Right ventricle myocardium inferior (tissue), 1 donor: ENCODE measurements around the gene CPSF4L. TPM values are rescaled to one million over a fixed set of nuclear protein-coding genes. Genes with fewer than 3 reads are reported as not detected.

Experiments used
- ATAC-seq: fragments of 200-7000 bp; cut with Tn5 transposase; one replicate; pipeline ENCODE4 v1.9.1; 2020; ENCODE audit warnings: mild to moderate bottlenecking, moderate library complexity
- DNase-seq: peaks from one replicate; pipeline ENCODE4 v3.0.0; 2021; ENCODE audit errors: missing footprints
- intact Hi-C: fragments of 100-400 bp; cut with DNase I; formaldehyde crosslinking; loops from one replicate; pipeline ENCODE4 v1.11.0; 2022
- total RNA-seq: library from RNA; stranded (reverse); fragmentation: NEBNext Ultra II Directional; extraction: Animal tissue kit (Norgen Biotek cat#: 25700); gene quantifications from one replicate; pipeline ENCODE4 v1.2.1, GENCODE V29; 2021
- donor health status: DM: no; HTN: yes; CAD: no; lungs with severe emphysema.

The CPSF4L gene
- total RNA-seq, 1 donor from 2014 or later, result not detected

DNA sequence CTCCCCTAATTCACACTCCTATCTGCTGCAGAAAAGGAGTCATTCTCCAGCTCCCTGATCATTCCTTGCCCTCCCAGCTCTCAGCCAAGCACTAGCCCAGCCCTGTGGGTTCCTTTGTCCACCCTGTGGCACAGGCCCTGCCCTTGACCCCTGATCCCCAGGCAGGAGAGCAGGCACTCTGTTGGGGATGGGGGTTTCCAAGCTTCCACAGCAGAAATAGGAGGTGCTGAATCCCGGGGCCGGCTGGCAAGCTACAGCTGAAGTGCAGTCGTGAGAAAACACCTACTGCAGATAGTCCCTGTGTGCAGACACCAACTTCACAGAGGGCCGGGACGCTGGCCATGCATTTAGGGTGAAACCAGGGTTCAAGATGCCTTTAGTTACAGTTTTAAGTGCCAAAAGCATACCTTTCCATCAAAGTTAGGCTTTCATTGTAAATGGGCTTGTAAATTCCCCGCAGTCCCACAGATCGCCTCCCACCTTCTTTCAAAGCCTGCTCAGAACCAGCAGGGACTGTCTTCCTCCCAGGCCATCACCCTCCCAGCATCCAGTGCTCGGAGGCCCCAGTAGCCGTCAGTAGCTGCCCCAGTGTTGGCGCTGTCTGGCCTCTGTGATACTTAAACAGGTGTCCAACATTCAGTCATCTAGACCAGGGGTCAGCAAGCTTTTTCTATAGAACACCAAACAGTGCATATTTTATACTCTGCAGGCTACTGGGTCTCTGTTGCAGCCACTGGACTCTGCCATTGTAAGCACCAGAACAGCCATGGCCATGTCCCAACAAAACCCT lies 10.6 kb downstream of the CPSF4L start:
- intact Hi-C loops, result no loop called here
- DNase-seq (no peak), ATAC-seq (no peak)

DNA sequence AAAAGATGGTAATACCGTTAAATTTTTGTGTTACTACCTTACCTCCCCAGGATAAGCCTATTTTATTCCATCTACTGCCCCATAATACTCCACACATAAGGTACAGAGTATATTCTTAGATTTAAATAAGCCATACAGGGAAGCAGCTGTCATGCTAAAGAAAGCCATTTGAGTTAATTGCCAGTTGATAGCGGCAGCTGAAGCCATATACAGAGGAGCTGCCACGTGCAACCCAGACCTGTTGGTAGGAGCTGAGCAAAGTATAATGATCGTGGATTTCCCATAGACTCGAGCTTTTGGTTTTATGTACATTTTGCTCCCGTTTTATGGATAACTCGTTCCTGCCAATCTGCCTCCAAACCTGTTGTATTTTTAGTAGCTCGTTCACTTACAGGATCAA lies 12.0 kb downstream of the CPSF4L start:
- intact Hi-C loops, result loop anchor here (5.0 kb wide), 1 partner anchor 522 kb away; no protein-coding TSS in a partner anchor
- ATAC-seq (no peak), DNase-seq (no peak)

DNA sequence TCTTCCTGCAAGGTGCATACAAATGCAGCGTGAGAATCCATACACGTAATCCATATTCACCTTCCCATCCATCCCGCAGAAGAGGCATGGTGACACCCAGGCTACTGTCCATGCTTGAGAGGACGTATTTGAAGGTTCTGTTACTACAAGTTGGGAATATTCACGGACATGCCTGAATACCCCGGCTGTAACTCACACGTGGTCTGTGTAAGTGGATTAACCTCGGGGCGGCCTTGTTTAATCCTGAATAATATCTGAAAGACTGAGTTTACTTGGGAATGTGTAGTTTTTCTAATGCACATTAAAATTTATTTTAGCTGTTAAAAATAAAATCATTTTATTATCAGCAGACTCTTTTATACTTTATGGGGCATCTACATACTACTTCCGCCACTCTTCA lies 13.1 kb downstream of the CPSF4L start:
- intact Hi-C loops, result loop anchor here (5.0 kb wide), 1 partner anchor 521 kb away; no protein-coding TSS in a partner anchor
- ATAC-seq, result no peak
- no peak for DNase-seq

- DNase-seq, result no peak
- intact Hi-C loops, result loop anchor here (5.0 kb wide), 1 partner anchor 520 kb away; no protein-coding TSS in a partner anchor
- no peak for ATAC-seq
Observed at GRCh38 chr17:73247726-73248125, 14.0 kb downstream of the CPSF4L start.

GRCh38 chr17:73240561-73240960 lies 21.1 kb downstream of the CPSF4L start:
- intact Hi-C loops, result no loop called here
- DNase-seq (no peak), ATAC-seq (no peak)

DNA sequence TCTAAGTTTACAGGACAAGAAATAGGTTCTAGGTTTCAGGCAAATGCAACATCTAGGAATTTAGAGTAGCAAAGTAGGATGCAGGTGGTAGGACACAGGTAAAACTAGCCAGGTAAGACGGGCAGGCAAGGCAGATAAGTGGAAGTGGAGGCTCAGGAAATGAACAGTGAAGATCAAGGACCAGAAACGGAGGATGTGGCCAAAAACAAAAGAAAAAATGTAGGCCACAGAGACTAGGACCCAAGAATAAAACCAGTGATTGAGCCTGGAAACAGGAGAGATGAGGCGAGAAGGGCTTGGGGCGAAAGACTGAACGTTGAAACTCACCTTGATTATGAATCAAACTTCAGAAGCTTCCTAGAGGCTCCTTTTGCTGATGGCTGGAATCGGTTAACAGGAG lies 24.0 kb downstream of the CPSF4L start:
- ATAC-seq, result no peak
- intact Hi-C loops, result no loop called here
- DNase-seq, result no peak

- ATAC-seq (no peak), DNase-seq (no peak)
- intact Hi-C loops, result no loop called here
Observed at GRCh38 chr17:73234736-73235135, 26.9 kb downstream of the CPSF4L start.

DNA sequence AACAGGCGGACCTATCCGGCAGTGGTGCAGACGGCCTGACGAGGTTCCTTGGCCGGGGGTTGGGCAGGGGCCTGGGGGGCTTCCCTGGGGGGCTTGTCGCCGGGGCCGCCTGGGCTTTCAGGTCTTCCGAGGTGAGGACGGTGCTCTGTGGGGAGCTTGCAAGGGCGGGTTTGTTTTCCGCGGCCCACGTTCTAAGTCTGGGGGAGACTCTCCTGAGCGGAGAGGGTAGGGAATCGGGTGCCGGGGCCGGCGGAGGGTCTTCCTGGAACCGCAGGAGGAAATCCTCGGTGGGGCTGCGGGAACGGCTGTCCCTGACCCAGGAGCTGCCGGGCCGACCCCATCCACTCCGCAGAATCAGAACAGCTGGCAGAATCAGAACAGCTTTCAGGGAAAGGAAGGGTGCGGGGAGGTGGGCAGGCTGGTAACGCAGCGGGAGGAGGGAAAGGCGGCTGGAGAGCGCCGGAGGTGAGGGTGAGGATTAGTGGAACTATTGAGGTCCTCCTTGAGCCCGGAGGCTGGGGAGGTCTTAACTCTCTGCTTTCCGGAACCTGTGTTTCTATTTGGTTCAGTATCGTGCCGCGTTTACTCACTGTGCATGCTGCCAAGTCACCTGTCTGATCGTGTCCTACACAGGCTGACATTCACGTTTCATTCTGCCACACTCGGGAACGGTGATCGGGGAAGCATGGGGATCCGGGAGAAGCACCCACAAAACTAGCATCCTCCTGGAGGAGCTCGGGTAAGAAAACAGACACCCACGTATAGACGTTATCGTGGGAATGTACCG lies 28.9 kb downstream of the CPSF4L start:
- DNase-seq (peak; percentile 82), ATAC-seq (peak; percentile 49)
- intact Hi-C loops, result loop anchor here (2.0 kb wide), 1 partner anchor 40 kb away; the partner anchor contains the start of gene COG1

DNA sequence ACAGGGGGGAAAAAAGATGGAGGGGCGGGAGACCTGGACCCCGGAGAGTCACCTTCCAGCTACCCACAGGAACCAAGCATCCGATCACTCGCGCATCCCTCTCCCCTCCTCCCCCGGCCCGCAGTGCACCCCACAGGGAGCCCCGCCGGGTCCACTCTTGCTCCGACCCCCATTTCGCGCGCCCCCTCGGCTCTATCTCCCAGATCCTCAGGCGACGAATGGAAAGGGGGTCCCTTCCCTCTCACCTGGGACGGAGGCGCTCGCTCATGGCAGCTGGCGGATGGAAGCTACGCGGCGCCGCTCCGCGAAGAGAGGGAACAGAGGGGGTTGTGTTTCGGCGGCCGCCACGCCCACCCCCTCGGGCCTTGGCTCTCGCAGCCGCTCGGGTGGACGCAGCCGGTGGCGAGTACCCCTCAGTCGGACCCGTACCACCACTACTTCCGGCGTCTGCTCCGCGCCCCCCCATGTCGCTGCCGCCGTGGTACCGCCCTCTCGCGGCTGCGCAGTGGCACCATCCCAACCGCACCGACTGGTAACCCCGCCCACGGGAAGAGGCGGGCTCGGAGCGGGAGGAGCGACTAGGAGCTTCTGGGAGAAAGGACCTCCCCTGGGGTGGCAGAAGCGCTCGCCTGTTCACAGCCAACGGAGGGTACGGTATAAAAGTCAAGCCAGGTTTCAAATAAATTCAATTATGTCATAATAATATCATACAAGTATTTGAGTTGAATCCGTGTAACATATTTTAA lies 29.7 kb downstream of the CPSF4L start:
- peak; percentile 99 for DNase-seq
- ATAC-seq, result peak; percentile 97
- intact Hi-C loops, result loop anchor here (2.0 kb wide), 1 partner anchor 39 kb away; the partner anchor contains the start of gene COG1

DNA sequence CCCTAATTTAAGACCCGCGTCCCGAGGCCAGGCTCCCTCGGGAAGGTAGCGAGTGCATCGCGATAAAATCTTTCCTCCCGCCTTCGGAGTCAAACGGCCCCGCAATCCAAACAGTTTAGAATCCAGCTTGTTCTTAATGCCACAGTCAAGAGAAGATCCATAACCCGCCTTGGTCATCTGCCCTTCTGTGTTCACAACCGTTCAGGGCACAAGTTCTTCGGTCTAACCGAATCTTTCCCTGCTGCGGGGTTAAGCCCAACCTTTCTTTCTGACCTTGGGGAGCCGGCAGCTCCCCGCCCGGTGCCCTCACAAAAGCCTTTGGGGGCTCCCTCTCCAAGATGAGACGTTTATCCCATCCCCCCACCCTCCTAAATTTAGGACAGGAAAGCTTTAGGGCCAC lies 30.3 kb downstream of the CPSF4L start:
- ATAC-seq (no peak), DNase-seq (no peak)
- intact Hi-C loops, result no loop called here

DNA sequence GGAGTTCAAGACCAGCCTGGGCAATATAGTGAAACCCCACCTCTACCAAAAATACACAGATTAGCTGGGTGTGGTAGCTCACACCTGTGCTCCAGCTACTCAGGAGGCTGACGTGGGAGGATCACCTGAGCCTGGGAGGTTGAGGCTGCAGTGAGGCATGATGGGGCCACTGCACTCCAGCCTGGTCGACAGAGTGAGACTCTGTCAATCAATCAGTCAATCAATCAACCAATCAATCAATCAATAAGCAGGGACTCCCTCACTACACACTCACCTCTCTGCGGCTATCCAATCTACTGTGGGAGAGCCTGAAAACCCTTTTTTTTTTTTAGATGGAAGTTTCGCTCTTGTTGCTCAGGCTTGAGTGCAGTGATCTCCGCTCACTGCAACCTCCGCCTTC lies 31.6 kb downstream of the CPSF4L start:
- intact Hi-C loops, result no loop called here
- DNase-seq (no peak), ATAC-seq (no peak)

GRCh38 chr17:73228748-73229236 lies 32.9 kb downstream of the CPSF4L start:
- intact Hi-C loops, result no loop called here
- DNase-seq, result no peak
- ATAC-seq, result peak; percentile 24

DNA sequence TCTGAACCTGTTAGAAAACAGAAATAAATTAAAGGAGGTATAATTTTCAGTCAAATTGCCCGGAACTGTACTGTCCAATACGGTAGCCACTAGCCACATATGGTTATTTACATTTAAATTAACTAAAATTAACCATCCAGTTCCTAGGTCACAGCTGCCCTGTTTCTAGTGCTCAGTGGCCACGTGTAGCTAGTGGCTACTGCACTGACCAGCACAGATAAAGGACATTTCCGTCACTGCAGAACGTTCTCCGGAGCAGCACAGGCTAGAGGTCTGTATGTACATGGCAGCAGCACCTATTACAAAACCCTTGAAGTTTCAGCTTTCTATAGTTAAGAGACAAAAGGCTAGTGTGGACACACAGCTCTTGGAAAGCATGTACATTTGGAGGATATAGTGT lies 33.7 kb downstream of the CPSF4L start:
- no peak for ATAC-seq

DNA sequence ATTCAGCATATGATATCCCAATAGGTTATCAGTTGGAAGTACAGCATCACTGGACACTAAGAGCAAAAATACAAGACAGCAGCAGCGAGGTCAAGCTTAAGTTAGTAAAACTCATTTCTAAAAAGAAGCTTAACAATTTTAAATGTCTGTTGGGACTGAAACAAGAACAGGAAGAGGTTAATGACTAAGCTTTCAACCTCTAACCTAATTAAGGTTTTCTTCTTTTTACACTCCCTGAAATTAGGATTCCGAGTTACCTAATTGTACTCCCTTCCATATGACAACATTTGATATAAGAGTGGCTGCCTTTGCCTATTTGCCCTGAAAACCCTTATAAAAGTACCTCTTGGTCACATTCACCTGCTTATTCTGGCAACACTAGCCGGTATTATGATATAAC lies 34.3 kb downstream of the CPSF4L start:
- DNase-seq (no peak), ATAC-seq (no peak)
- intact Hi-C loops, result no loop called here

More for the DNA sequence above, 33.7 kb downstream of the CPSF4L start:
- no peak for DNase-seq
- intact Hi-C loops, result no loop called here

DNA sequence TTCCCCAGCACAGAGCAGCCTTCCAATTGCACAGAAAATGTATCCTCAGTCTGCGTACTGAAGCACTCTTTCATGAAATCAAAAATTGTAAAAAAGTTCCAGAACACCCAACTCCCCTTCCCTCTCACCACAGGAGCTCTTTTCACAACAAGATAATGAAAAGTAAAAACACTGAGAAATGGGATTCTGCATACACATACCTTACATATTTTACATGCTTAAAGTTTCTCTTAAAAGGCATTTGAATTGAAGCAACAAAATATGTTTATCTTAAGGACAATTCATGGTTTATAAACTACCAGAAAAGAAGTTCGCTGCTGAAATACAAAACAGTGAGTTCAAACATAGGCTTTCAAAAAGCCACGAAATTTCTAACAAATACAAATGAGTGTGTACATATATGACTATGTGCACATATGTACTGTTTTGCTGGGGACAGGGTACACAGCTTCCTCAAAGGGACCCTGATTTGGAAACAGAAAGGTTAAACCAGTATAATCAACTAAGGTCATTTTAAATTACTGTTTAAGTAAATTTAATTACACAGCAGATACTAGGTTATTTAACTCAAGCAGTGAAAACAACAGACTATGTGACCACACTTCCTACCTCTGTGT lies 35.0 kb downstream of the CPSF4L start:
- intact Hi-C loops, result no loop called here
- ATAC-seq (no peak), DNase-seq (no peak)

DNA sequence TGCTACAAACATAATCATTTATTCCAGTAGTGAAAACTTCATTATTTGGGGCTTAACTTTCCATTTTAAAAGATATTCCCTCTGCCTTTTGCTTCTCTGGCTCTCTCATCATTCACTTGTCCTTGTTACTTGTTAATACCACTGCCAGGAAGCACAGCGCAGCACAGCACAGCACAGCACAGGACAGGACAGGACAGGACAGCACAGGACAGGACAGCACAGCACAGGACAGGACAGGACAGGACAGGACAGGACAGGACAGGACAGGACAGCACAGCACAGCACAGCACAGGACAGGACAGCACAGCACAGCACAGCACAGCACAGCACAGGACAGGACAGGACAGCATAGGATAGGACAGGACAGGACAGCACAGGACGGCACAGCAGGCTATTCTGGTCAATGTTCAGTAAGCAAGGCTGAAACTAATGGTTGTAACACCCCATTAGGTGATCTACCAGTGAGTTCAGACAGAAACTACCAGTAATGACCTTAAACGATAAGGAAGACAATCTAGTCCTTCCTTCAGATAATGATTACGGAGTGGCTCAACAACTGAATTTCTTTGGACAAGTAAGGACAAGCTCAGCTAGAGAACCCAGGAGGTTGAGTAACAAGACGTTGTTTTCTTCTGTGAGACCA lies 36.9 kb downstream of the CPSF4L start:
- intact Hi-C loops, result no loop called here
- no peak for ATAC-seq
- DNase-seq, result no peak

- no peak for ATAC-seq
- DNase-seq, result no peak
- intact Hi-C loops, result no loop called here
Observed at GRCh38 chr17:73224237-73224636, 37.4 kb downstream of the CPSF4L start.

GRCh38 chr17:73223626-73224230 lies 38.0 kb downstream of the CPSF4L start:
- intact Hi-C loops, result no loop called here
- no peak for ATAC-seq
- DNase-seq, result no peak
